Measurements from ENCODE around the gene C10orf53. TPM values are rescaled to one million over a fixed set of nuclear protein-coding genes. Genes with fewer than 3 reads are reported as not detected.

The C10orf53 gene
- total and polyA plus RNA-seq, 10 of the 15 experiments (the other 5 are each of a cell fraction or from before 2014, with no cell fraction given): not detected

DNA sequence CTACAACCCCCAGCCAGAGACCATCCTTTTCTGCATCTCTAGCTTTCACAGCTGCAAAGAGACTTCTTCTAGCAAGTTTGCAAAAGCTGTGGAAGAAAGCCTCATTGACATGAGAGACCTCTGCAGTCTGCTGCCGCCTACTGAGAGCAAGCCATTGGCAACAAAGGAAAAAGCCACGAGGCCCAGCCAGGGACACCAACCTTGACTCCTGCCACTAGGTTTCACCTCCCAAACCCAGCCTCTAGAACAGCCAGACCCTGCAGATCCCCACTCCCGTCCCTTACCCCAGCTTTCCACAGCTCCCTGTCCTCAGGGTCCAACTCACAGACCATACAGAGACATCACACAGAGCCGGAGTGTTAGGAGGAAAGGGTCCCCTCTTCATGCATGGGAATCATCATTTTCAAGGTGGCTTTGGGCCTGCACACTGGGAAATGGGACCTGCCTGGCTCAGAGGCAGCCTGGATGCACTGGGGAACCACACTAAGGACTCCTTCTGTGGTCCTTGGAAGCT is 14.6 kb upstream of the C10orf53 start (continued):
- TF ChIP-seq, protein P1, sequence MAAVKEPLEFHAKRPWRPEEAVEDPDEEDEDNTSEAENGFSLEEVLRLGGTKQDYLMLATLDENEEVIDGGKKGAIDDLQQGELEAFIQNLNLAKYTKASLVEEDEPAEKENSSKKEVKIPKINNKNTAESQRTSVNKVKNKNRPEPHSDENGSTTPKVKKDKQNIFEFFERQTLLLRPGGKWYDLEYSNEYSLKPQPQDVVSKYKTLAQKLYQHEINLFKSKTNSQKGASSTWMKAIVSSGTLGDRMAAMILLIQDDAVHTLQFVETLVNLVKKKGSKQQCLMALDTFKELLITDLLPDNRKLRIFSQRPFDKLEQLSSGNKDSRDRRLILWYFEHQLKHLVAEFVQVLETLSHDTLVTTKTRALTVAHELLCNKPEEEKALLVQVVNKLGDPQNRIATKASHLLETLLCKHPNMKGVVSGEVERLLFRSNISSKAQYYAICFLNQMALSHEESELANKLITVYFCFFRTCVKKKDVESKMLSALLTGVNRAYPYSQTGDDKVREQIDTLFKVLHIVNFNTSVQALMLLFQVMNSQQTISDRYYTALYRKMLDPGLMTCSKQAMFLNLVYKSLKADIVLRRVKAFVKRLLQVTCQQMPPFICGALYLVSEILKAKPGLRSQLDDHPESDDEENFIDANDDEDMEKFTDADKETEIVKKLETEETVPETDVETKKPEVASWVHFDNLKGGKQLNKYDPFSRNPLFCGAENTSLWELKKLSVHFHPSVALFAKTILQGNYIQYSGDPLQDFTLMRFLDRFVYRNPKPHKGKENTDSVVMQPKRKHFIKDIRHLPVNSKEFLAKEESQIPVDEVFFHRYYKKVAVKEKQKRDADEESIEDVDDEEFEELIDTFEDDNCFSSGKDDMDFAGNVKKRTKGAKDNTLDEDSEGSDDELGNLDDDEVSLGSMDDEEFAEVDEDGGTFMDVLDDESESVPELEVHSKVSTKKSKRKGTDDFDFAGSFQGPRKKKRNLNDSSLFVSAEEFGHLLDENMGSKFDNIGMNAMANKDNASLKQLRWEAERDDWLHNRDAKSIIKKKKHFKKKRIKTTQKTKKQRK (IDR thresholded peaks at IDR 0.05; ENCODE audit: low read depth, low read length): no peak
- TF ChIP-seq, protein P2, sequence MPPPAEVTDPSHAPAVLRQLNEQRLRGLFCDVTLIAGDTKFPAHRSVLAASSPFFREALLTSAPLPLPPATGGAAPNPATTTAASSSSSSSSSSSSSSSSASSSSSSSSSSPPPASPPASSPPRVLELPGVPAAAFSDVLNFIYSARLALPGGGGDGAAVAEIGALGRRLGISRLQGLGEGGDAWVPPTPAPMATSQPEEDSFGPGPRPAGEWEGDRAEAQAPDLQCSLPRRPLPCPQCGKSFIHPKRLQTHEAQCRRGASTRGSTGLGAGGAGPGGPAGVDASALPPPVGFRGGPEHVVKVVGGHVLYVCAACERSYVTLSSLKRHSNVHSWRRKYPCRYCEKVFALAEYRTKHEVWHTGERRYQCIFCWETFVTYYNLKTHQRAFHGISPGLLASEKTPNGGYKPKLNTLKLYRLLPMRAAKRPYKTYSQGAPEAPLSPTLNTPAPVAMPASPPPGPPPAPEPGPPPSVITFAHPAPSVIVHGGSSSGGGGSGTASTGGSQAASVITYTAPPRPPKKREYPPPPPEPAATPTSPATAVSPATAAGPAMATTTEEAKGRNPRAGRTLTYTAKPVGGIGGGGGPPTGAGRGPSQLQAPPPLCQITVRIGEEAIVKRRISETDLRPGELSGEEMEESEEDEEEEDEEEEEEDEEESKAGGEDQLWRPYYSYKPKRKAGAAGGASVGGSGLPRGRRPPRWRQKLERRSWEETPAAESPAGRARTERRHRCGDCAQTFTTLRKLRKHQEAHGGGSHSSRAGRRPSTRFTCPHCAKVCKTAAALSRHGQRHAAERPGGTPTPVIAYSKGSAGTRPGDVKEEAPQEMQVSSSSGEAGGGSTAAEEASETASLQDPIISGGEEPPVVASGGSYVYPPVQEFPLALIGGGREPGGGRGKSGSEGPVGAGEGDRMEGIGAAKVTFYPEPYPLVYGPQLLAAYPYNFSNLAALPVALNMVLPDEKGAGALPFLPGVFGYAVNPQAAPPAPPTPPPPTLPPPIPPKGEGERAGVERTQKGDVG (CRISPR knock-in tag; IDR thresholded peaks at IDR 0.05): no peak
- no peak for TF ChIP-seq MXI1 (IDR thresholded peaks at IDR 0.05; ENCODE audit: low read depth, low read length)
- TF ChIP-seq MYC (IDR thresholded peaks at IDR 0.05; ENCODE audit: insufficient read depth, insufficient read length, insufficient replicate concordance, low read length, severe bottlenecking): no peak
- TF ChIP-seq DPF2 (IDR thresholded peaks at IDR 0.05): no peak
- TF ChIP-seq NR2C2 (IDR thresholded peaks at IDR 0.05; ENCODE audit: borderline replicate concordance, control insufficient read depth, insufficient read length, low read depth): no peak
- TF ChIP-seq HCFC1 (IDR thresholded peaks at IDR 0.05; ENCODE audit: low read length): no peak
- no peak for TF ChIP-seq ETV6 (conservative IDR thresholded peaks at IDR 0.05 in 1 of 2, IDR thresholded peaks at IDR 0.05 in 1 of 2; ENCODE audit: borderline replicate concordance in 1 of 2, low read depth in 1 of 2)
- TF ChIP-seq, protein P3, sequence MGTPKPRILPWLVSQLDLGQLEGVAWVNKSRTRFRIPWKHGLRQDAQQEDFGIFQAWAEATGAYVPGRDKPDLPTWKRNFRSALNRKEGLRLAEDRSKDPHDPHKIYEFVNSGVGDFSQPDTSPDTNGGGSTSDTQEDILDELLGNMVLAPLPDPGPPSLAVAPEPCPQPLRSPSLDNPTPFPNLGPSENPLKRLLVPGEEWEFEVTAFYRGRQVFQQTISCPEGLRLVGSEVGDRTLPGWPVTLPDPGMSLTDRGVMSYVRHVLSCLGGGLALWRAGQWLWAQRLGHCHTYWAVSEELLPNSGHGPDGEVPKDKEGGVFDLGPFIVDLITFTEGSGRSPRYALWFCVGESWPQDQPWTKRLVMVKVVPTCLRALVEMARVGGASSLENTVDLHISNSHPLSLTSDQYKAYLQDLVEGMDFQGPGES (IDR thresholded peaks at IDR 0.05): no peak
- no peak for TF ChIP-seq BHLHE40 (IDR thresholded peaks at IDR 0.05; ENCODE audit: borderline replicate concordance in 1 of 2, low read depth in 2 of 2, low read length in 1 of 2)

Data from GM12878 (cell line).